ENCODE measurements around the gene ADAM19.

- no peak for TF ChIP-seq CTCF (IDR thresholded peaks at IDR 0.05)
- TF ChIP-seq EZH2 (IDR thresholded peaks at IDR 0.05), result no peak
- TF ChIP-seq EZH2phosphoT487 (IDR thresholded peaks at IDR 0.05), result no peak
Observed at GRCh38 chr5:157545610-157546310, 29.8 kb downstream of the ADAM19 start.
